Colonic mucosa (tissue), 4 donors: ENCODE results near the gene IMMP2L. TPM values are rescaled to one million over a fixed set of nuclear protein-coding genes. Genes with fewer than 3 reads are reported as not detected.

Experiments
- DNase-seq: peaks from one replicate; pipeline ENCODE4 v3.0.0-alpha.2; 2020
- H3K27ac ChIP-seq: fragments of 200-600 bp; one replicate; pipeline ENCODE4 v1.8.0; 2021
- H3K27me3 ChIP-seq: fragments of 200-600 bp; one replicate; pipeline ENCODE4 v1.8.0; 2021
- H3K36me3 ChIP-seq: fragments of 200-600 bp; one replicate; pipeline ENCODE4 v1.8.0; 2021
- H3K4me1 ChIP-seq: fragments of 200-600 bp; one replicate; pipeline ENCODE4 v1.8.0; 2021; ENCODE audit warnings: mild to moderate bottlenecking
- H3K4me3 ChIP-seq: fragments of 200-600 bp; one replicate; pipeline ENCODE4 v1.8.0; 2021
- H3K9ac ChIP-seq, 2 donors: one replicate each; pipeline ENCODE4 v1.7.0; 2013; ENCODE audit warnings: control low read depth in 2 of 2, low read depth in 2 of 2, low read length in 2 of 2
- H3K9me3 ChIP-seq: fragments of 200-600 bp; one replicate; pipeline ENCODE4 v1.8.0; 2021
- intact Hi-C: fragments of 100-400 bp; cut with DNase I; formaldehyde crosslinking; loops from one replicate; pipeline ENCODE4 v1.14.1; 2022
- total RNA-seq, 2 donors: library from RNA; stranded (reverse); fragmentation: NEBNext Ultra II Directional in 1 of 2; extraction: Animal tissue kit (Norgen Biotek cat#: 25700) in 1 of 2; gene quantifications; one replicate each; pipeline ENCODE4 v1.2.1, GENCODE V29; 2021
- TF ChIP-seq, protein P1 (sequence below): fragments of 200-600 bp; IDR thresholded peaks from one replicate; pipeline ENCODE4 v1.8.0; 2022; ENCODE audit warnings: antibody characterized with exemption, mild to moderate bottlenecking
- donor health status: healthy.
- donor health status: DM: no; HTN: no; CAD: no.
- donor health status: DM: no; HTN: no; CAD: no.

The IMMP2L gene
- total RNA-seq, 2 donors from 2014 or later = 13.4 to 15.4 TPM

DNA sequence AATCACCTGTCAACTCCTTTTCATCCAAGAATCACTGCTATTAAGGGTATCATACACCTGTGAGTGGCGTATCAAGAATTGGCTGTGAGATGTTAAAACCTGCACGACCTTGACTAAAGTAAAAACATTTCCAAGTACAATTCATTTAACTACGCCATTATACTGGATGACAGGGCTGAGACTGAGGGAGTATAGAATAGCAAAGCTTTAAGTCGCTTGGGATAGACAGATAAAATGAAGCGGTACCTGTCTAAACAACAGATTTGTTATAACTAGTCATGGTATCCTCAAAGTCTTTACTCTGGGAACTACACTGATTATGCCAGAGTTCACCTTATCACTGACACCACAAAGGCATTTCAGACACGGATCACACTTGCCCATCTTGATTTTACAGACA is 837.5 kb downstream of the IMMP2L start:
- no peaks in the 10 kb centered on the region for H3K27me3 ChIP-seq
- H3K4me3 ChIP-seq = no peak overlapping the region
- H3K36me3 ChIP-seq = no peaks in the 10 kb centered on the region
- H3K4me1 ChIP-seq = no peaks in the 10 kb centered on the region
- TF ChIP-seq, protein P1, sequence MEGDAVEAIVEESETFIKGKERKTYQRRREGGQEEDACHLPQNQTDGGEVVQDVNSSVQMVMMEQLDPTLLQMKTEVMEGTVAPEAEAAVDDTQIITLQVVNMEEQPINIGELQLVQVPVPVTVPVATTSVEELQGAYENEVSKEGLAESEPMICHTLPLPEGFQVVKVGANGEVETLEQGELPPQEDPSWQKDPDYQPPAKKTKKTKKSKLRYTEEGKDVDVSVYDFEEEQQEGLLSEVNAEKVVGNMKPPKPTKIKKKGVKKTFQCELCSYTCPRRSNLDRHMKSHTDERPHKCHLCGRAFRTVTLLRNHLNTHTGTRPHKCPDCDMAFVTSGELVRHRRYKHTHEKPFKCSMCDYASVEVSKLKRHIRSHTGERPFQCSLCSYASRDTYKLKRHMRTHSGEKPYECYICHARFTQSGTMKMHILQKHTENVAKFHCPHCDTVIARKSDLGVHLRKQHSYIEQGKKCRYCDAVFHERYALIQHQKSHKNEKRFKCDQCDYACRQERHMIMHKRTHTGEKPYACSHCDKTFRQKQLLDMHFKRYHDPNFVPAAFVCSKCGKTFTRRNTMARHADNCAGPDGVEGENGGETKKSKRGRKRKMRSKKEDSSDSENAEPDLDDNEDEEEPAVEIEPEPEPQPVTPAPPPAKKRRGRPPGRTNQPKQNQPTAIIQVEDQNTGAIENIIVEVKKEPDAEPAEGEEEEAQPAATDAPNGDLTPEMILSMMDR = no peak
- no peak for DNase-seq
- H3K9ac ChIP-seq = no peak overlapping the region
- H3K9me3 ChIP-seq = no peaks in the 10 kb centered on the region
- intact Hi-C loops = no loop called here
- H3K27ac ChIP-seq = no peak overlapping the region

DNA sequence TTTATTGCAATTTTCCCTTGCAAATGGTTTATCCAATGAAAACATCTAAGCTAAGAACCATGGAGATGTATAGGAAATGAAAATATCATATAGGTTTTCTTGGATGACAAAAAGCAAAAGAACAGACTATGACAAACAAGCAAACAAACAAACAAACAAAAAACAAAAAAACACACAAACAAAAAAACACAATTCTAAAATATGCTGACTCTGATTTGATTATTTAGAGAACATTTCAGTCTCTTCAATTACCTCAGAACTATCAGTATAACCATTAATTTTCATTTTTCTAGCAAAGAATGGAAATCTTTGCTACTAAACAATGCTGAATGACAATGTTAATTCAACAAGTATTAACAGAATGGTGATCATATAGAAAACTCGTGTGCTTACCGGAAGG is 840.9 kb downstream of the IMMP2L start:
- no peaks in the 10 kb centered on the region for H3K9me3 ChIP-seq
- intact Hi-C loops = no loop called here
- no peaks in the 10 kb centered on the region for H3K4me1 ChIP-seq
- TF ChIP-seq, protein P1 = no peak
- no peaks in the 10 kb centered on the region for H3K36me3 ChIP-seq
- no peaks in the 10 kb centered on the region for H3K27me3 ChIP-seq
- H3K9ac ChIP-seq = no peak overlapping the region
- no peak overlapping the region for H3K27ac ChIP-seq
- no peak overlapping the region for H3K4me3 ChIP-seq
- DNase-seq = no peak

DNA sequence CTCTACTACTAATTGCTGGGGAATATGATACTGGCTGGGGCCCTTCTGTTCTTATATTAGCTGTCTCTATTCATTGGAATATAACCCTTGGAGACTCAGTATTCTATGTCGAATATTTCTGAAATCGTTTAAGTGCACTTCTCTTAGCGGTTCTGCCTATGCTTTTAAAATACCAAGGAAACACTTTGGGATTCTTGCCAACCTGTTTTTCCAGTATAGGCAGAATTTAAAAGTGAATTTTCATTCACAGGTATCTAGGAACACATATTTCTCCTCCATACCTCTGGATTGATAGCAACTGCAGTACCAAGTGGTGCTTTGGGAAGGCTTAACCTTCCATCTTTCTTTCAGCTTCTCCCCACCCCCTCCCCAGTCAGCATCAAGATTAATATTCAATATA is 841.7 kb downstream of the IMMP2L start:
- Histone ChIP-seq H3K27me3 (no peaks in the 10 kb centered on the region), H3K36me3 (no peaks in the 10 kb centered on the region), H3K4me3 (no peak overlapping the region), H3K9ac (no peak overlapping the region), H3K4me1 (no peaks in the 10 kb centered on the region), H3K9me3 (no peaks in the 10 kb centered on the region), H3K27ac (no peak overlapping the region)
- TF ChIP-seq, protein P1 = no peak
- DNase-seq = no peak
- intact Hi-C loops = no loop called here

DNA sequence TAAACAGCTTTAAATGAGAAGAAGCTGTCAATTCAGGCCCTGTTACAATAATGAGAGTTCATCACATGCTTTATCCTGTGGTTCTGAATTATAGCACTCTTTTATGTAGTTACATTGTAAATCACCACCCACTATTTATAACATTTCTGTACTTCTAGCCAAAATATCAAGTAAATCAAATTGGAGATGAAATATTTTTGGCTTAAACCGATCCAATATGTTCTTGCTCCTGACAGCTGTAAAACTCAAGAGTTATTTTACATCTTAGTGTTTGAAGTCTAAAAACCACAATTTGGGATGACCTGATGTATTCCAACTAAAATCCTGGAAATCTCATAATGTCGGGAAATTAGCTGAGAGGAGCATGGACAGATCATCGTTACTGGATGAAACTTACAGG is 842.6 kb downstream of the IMMP2L start:
- Histone ChIP-seq H3K9me3 (no peaks in the 10 kb centered on the region), H3K27me3 (no peaks in the 10 kb centered on the region), H3K27ac (no peak overlapping the region), H3K4me1 (no peaks in the 10 kb centered on the region), H3K9ac (no peak overlapping the region), H3K36me3 (no peaks in the 10 kb centered on the region), H3K4me3 (no peak overlapping the region)
- DNase-seq = no peak
- intact Hi-C loops = no loop called here
- TF ChIP-seq, protein P1 = no peak

DNA sequence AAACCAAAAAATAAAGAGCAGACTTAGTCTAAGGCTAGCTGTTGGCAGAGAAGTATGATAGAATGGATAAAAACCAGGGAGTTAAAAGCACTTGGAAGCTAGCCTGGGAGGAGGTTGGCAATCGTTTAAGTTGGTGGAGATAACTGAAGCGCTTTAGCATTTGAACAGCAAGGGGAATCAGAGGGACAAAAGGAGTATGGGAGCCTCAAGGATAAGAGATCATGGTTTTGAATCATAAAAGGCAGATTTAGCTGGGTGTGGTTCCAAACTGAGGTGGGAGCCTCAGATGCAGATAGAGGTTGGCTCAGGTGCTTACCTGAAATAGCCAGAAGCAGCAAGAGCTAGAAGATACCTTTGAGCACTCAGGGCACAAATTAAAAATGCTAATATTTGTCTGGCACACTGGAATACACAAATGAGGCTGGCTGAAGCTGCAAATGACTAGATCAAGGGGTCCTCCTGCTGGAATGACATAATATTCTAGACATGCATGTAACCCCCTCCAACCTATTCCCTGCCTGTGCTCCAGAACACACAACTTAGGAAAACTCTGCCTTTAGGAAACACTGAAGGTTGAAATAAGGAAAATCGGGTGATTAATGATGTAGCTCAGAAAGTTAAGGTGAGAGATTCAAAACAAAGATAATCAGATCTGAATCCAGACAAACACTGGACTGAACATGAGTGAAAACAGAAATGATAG is 843.6 kb downstream of the IMMP2L start:
- no peaks in the 10 kb centered on the region for H3K4me1 ChIP-seq
- H3K9ac ChIP-seq = no peak overlapping the region
- no peaks in the 10 kb centered on the region for H3K27me3 ChIP-seq
- H3K9me3 ChIP-seq = no peaks in the 10 kb centered on the region
- H3K27ac ChIP-seq = no peak overlapping the region
- H3K4me3 ChIP-seq = no peak overlapping the region
- no peaks in the 10 kb centered on the region for H3K36me3 ChIP-seq
- no peak for DNase-seq
- TF ChIP-seq, protein P1 = no peak
- intact Hi-C loops = no loop called here
